ENCODE measurements around the gene TTC33. TPM values are rescaled to one million over a fixed set of nuclear protein-coding genes. Genes with fewer than 3 reads are reported as not detected.

TTC33 gene
- total RNA-seq, 1 donor from 2014 or later = 14.8 TPM

- no peak for DNase-seq (ENCODE audit: low read depth, low spot score)
Observed at GRCh38 chr5:40524677-40525076, 231.1 kb downstream of the TTC33 start.

- no peak for DNase-seq (ENCODE audit: low read depth, low spot score)
Observed at GRCh38 chr5:40521925-40522324, 233.8 kb downstream of the TTC33 start.

GRCh38 chr5:40521108-40521785 lies 234.5 kb downstream of the TTC33 start:
- no peak for DNase-seq (ENCODE audit: low read depth, low spot score)

- no peak for DNase-seq (ENCODE audit: low read depth, low spot score)
Observed at GRCh38 chr5:40518485-40518917, 237.3 kb downstream of the TTC33 start.

GRCh38 chr5:40515476-40515875 lies 240.3 kb downstream of the TTC33 start:
- DNase-seq (ENCODE audit: low read depth, low spot score) = no peak

- DNase-seq (ENCODE audit: low read depth, low spot score) = no peak
Observed at GRCh38 chr5:40514976-40515375, 240.8 kb downstream of the TTC33 start.

- DNase-seq (ENCODE audit: low read depth, low spot score) = no peak
Observed at GRCh38 chr5:40511801-40512200, 244.0 kb downstream of the TTC33 start.

GRCh38 chr5:40507095-40507494 lies 248.7 kb downstream of the TTC33 start:
- DNase-seq (ENCODE audit: low read depth, low spot score) = no peak

- DNase-seq (ENCODE audit: low read depth, low spot score) = no peak
Observed at GRCh38 chr5:40505031-40505430, 250.7 kb downstream of the TTC33 start.

GRCh38 chr5:40503439-40503838 lies 252.3 kb downstream of the TTC33 start:
- DNase-seq (ENCODE audit: low read depth, low spot score) = no peak

GRCh38 chr5:40502736-40503135 lies 253.0 kb downstream of the TTC33 start:
- no peak for DNase-seq (ENCODE audit: low read depth, low spot score)

GRCh38 chr5:40501711-40502444 lies 253.9 kb downstream of the TTC33 start:
- DNase-seq (ENCODE audit: low read depth, low spot score) = no peak

GRCh38 chr5:40499518-40500273 lies 256.1 kb downstream of the TTC33 start:
- no peak for DNase-seq (ENCODE audit: low read depth, low spot score)

- no peak for DNase-seq (ENCODE audit: low read depth, low spot score)
Observed at GRCh38 chr5:40499007-40499406, 256.8 kb downstream of the TTC33 start.

- DNase-seq (ENCODE audit: low read depth, low spot score) = peak; percentile 71
Observed at GRCh38 chr5:40497573-40497972, 258.2 kb downstream of the TTC33 start.

- no peak for DNase-seq (ENCODE audit: low read depth, low spot score)
Observed at GRCh38 chr5:40495237-40495635, 260.5 kb downstream of the TTC33 start.

- DNase-seq (ENCODE audit: low read depth, low spot score) = no peak
Observed at GRCh38 chr5:40494631-40495236, 261.0 kb downstream of the TTC33 start.

- no peak for DNase-seq (ENCODE audit: low read depth, low spot score)
Observed at GRCh38 chr5:40492056-40492455, 263.7 kb downstream of the TTC33 start.

GRCh38 chr5:40491644-40492043 lies 264.1 kb downstream of the TTC33 start:
- DNase-seq (ENCODE audit: low read depth, low spot score) = no peak

- DNase-seq (ENCODE audit: low read depth, low spot score) = no peak
Observed at GRCh38 chr5:40490464-40491111, 265.2 kb downstream of the TTC33 start.

- DNase-seq (ENCODE audit: low read depth, low spot score) = no peak
Observed at GRCh38 chr5:40489421-40489820, 266.3 kb downstream of the TTC33 start.

All from pulmonary artery endothelial cell (primary cell).